Right atrium auricular region (tissue), 2 donors: ENCODE data around the gene FBRSL1. TPM values are rescaled to one million over a fixed set of nuclear protein-coding genes. Genes with fewer than 3 reads are reported as not detected.

Experiments
- DNase-seq: peaks from one replicate; pipeline ENCODE4 v3.0.0-alpha.2; 2019; ENCODE audit warnings: low spot score
- H3K27ac ChIP-seq, 2 donors: fragments of 200-600 bp; sonication (generic); 1 replicate in 1 of 2; 2 replicates in 1 of 2; pipeline ENCODE4 v1.5.1; 2016 to 2019
- H3K27me3 ChIP-seq, 2 donors: fragments of 200-600 bp; sonication (generic); one replicate each; pipeline versions ENCODE4 v1.5.1 to v1.6.0; 2017 to 2019
- H3K36me3 ChIP-seq: fragments of 200-600 bp; sonication (generic); one replicate; pipeline ENCODE4 v1.5.1; 2016
- H3K4me1 ChIP-seq, 2 donors: fragments of 200-600 bp; sonication (generic); one replicate each; pipeline versions ENCODE4 v1.5.1 to v1.6.0; 2017 to 2019
- H3K4me3 ChIP-seq, 2 donors: fragments of 200-600 bp; sonication (generic); 1 replicate in 1 of 2; 2 replicates in 1 of 2; pipeline ENCODE4 v1.5.1; 2017 to 2019; ENCODE audit warnings: mild to moderate bottlenecking in 1 of 2, moderate library complexity in 1 of 2
- H3K9me3 ChIP-seq, 2 donors: fragments of 200-600 bp; sonication (generic); one replicate each; pipeline ENCODE4 v1.5.1; 2019
- total RNA-seq, 2 donors: library from RNA; depleted of rRNA; stranded (reverse); fragments of >200 nt; gene quantifications; one replicate each; pipeline ENCODE4 v1.1.0, GENCODE V29; 2016
- TF ChIP-seq, protein P1 (sequence below), 2 donors: fragments of 200-600 bp; sonication (generic); IDR thresholded peaks; one replicate each; pipeline ENCODE4 v1.5.1; 2019; ENCODE audit warnings: antibody characterized with exemption in 2 of 2

The FBRSL1 gene
- total RNA-seq, 2 donors from 2014 or later, result 19.3 to 20.4 TPM

DNA sequence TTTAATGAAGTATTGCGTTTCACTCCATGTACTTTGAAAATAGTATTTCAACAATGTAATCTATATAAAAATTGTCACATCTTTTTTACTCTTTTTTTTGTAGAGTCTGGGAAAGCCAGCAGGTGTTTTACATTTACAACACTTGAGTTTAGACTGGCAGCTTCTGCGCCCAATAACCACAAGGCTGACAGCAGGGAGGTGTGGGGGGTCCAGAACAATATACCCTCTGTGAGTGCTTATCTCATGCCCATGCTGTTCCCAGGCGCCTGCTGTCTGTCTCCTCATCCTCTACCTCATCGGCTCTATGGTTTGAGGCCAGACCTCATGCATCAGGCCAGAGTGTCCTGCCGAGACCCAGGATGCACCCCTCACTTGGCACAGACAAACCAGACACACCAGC, 24.9 kb downstream of the FBRSL1 start:
- Histone ChIP-seq H3K36me3 (peaks cover 9% of the 10 kb centered on the region), H3K4me3 (no peak overlapping the region), H3K27ac (peak overlapping the region in 1 of 2 donors; percentile 46), H3K9me3 (no peaks in the 10 kb centered on the region), H3K4me1 (peaks cover 0 to 23% of the 10 kb centered on the region in 2 donors), H3K27me3 (no peaks in the 10 kb centered on the region)
- no peak for DNase-seq
- TF ChIP-seq, protein P1, sequence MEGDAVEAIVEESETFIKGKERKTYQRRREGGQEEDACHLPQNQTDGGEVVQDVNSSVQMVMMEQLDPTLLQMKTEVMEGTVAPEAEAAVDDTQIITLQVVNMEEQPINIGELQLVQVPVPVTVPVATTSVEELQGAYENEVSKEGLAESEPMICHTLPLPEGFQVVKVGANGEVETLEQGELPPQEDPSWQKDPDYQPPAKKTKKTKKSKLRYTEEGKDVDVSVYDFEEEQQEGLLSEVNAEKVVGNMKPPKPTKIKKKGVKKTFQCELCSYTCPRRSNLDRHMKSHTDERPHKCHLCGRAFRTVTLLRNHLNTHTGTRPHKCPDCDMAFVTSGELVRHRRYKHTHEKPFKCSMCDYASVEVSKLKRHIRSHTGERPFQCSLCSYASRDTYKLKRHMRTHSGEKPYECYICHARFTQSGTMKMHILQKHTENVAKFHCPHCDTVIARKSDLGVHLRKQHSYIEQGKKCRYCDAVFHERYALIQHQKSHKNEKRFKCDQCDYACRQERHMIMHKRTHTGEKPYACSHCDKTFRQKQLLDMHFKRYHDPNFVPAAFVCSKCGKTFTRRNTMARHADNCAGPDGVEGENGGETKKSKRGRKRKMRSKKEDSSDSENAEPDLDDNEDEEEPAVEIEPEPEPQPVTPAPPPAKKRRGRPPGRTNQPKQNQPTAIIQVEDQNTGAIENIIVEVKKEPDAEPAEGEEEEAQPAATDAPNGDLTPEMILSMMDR (IDR thresholded peaks at IDR 0.05), result no peak

DNA sequence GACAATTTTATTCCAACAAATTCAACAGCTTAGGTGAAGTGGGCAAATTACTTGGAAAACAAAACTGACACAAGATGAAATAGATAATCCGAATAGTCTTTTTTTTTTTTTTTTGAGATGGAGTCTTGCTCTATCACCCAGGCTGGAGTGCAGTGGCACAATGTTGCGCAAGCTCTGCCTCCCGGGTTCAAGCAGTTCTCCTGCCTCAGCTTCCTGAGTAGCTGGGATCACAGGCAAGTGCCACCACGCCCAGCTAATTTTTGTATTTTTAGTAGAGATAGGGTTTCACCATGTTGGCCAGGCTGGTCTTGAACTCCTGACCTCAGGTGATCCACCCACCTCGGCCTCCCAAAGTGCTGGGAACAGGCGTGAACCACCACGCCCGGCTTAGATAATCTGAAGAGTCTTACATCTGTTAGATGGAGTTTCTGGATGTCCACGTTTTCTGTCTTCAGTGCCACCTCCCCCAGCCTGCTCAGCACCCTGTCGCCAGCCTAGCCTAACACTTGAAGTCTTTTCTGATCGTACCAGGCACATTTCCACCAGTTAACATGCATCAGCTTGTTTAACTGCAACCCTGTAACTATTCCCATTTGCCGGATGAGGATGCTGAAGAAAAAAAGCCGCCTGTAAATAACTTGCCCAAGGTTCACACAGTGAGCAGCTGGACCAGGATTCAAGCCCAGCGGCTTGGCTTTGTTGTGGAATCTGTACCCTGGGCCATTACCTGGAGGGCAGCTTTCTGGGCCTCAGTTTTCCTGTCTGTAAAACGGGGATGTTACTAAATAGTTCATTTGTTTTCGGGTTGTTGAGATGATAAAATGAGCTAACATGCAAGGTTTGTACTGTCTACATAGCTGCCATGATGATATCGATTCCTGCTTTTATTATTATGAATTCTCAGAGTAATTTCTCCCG, 26.4 kb downstream of the FBRSL1 start:
- no peak for DNase-seq
- peaks cover 0 to 32% of the 10 kb centered on the region in 2 donors for H3K4me1 ChIP-seq
- H3K9me3 ChIP-seq, result no peaks in the 10 kb centered on the region
- H3K36me3 ChIP-seq, result peaks cover 4% of the 10 kb centered on the region
- no peak overlapping the region for H3K4me3 ChIP-seq
- no peak overlapping the region for H3K27ac ChIP-seq
- TF ChIP-seq, protein P1 (IDR thresholded peaks at IDR 0.05), result no peak
- no peaks in the 10 kb centered on the region for H3K27me3 ChIP-seq

DNA sequence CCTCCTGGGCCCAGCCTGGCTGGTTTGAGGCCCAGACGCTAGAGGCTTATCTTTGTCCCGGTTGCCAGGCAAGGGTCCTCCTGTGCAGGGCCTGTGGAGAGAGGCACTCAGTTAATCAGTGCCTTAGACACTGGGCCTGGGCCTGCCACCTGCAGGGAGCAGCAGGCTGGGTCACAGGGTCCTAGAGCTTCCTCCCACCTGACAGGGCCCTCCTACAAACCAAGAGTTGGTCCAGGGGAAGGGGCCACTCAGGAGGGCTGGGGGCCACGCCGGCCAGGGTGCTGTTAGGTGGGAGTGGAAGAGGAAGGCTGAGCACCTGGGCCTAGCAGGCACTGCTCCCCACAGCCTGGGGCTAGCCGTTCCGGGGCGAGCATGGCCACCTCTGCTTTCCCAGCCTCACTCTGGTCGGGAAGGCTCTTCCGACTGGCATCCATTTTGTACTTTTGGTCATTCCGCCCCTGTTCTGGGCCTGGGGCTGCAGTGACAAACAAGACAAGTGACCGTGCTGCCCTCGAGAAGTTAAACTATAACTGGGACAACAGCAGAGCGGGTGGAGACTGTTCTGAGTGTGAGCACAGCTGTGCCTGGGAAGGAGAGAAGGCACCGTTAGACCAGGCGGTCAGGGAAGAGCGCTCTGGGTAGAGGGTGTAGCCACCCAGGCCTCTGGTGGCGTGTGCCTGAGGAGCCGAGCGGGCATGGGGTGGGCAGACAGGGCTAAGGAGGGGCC, 27.2 kb downstream of the FBRSL1 start:
- DNase-seq, result no peak
- H3K27ac ChIP-seq, result no peak overlapping the region
- no peaks in the 10 kb centered on the region for H3K27me3 ChIP-seq
- TF ChIP-seq, protein P1 (IDR thresholded peaks at IDR 0.05), result no peak
- no peak overlapping the region for H3K4me3 ChIP-seq
- no peaks in the 10 kb centered on the region for H3K9me3 ChIP-seq
- H3K36me3 ChIP-seq, result peaks cover 4% of the 10 kb centered on the region
- H3K4me1 ChIP-seq, result peaks cover 0 to 32% of the 10 kb centered on the region in 2 donors

DNA sequence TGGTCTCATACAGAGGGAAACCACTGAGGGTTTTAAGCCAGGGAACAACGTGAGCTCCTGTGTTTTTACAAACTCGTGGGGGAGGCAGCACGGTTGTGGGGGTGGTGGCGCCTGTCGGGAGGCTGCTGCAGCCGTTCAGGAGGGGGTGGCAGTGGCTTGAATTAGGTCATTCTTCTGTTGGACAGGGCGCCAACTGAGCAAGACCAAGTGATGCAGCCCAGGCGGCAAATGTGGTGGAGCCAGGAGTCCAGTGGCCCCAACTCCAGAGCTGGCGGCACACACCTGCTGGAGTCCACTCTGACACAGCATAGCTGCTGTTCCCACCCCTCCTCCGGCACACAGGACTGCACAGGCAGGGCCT, 27.8 kb downstream of the FBRSL1 start:
- Histone ChIP-seq H3K27me3 (no peaks in the 10 kb centered on the region), H3K9me3 (no peaks in the 10 kb centered on the region), H3K36me3 (peaks cover 4% of the 10 kb centered on the region), H3K4me3 (no peak overlapping the region), H3K4me1 (peaks cover 0 to 29% of the 10 kb centered on the region in 2 donors), H3K27ac (no peak overlapping the region)
- TF ChIP-seq, protein P1 (IDR thresholded peaks at IDR 0.05), result no peak
- no peak for DNase-seq

DNA sequence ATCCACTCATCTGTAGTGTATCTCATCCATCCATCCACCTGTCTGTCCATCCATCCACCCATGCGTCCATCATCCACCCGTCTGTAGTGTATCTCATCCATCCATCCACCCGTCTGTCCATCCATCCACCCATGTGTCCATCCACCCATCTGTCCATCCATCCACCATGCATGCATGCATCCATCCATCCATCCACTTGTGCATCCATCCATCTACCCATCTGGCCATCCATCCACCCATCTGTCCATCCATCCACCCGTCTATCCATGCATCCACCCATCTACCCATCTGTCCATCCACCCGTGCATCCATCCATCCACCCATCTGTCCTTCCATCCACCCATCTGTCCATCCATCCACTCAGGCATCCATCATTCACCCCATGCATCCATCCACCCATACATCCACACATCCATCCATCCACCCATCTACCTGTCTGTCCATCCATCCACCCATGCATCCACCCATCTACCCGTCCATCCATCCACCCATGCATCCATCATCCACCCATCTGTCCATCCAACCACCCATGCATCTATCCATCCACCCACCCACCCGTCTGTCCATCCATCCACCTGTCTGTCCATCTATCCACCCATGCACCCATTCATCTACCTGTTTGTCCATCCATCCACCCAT, 28.5 kb downstream of the FBRSL1 start:
- no peak overlapping the region for H3K4me3 ChIP-seq
- peaks cover 0 to 29% of the 10 kb centered on the region in 2 donors for H3K4me1 ChIP-seq
- H3K9me3 ChIP-seq, result no peaks in the 10 kb centered on the region
- no peak for DNase-seq
- H3K27ac ChIP-seq, result no peak overlapping the region
- no peaks in the 10 kb centered on the region for H3K27me3 ChIP-seq
- H3K36me3 ChIP-seq, result peaks cover 4% of the 10 kb centered on the region
- TF ChIP-seq, protein P1 (IDR thresholded peaks at IDR 0.05), result no peak
